ENCODE measurements around the gene VPS4A.

DNA sequence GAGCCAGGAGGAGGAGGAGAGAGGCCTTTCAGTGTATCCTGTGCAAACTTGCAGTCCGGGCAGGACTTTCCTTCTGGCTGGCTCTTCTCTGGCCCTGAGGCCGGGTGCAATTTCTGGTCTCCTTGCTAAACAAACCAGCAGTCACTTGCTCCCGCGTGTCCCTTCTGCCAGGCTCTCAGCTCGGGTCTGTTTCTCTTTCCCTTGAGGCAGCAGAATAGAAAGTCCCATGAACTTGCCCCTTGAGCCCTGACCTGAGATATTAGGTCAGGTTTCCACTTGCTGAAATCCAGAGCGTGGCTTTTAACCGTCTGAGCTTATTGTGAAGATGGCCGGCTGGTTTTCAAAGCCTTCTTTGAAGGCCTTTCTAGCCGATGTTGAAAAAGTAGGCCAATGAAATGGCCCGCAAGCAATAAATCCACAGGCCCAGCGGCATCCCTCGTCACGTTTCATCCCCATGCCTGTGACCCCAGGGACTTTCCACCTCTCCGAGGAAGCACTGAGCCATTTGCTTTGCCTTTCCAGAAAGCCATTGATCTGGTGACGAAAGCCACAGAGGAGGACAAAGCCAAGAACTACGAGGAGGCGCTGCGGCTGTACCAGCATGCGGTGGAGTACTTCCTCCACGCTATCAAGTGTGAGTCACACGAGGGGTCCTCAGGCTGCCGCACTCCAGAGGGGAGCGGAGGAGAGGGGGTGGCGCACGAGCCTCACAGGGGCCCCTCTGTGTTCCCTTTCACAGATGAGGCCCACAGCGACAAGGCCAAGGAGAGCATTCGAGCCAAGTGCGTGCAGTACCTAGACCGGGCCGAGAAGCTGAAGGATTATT is 4.5 kb downstream of the VPS4A start:
- TF ChIP-seq, protein P1, sequence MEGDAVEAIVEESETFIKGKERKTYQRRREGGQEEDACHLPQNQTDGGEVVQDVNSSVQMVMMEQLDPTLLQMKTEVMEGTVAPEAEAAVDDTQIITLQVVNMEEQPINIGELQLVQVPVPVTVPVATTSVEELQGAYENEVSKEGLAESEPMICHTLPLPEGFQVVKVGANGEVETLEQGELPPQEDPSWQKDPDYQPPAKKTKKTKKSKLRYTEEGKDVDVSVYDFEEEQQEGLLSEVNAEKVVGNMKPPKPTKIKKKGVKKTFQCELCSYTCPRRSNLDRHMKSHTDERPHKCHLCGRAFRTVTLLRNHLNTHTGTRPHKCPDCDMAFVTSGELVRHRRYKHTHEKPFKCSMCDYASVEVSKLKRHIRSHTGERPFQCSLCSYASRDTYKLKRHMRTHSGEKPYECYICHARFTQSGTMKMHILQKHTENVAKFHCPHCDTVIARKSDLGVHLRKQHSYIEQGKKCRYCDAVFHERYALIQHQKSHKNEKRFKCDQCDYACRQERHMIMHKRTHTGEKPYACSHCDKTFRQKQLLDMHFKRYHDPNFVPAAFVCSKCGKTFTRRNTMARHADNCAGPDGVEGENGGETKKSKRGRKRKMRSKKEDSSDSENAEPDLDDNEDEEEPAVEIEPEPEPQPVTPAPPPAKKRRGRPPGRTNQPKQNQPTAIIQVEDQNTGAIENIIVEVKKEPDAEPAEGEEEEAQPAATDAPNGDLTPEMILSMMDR (conservative IDR thresholded peaks at IDR 0.05), result no peak
- TF ChIP-seq ZFX (IDR thresholded peaks at IDR 0.05), result no peak

Measured in C4-2B (cell line).